Transverse colon (tissue), 4 donors: ENCODE results near the gene TIMM29.

Source experiments
- EP300 ChIP-seq: sonication (generic); formaldehyde crosslinking; IDR thresholded peaks from one replicate; pipeline ENCODE4 v1.6.1; 2017; ENCODE audit warnings: antibody characterized with exemption, low read depth
- POLR2A ChIP-seq: fragments of 450-650 bp; IDR thresholded peaks from one replicate; pipeline ENCODE4 v1.6.1; 2016; ENCODE audit warnings: antibody characterized with exemption, mild to moderate bottlenecking, moderate library complexity
- POLR2AphosphoS5 ChIP-seq, 3 donors: sonication (generic); formaldehyde crosslinking; IDR thresholded peaks; one replicate each; pipeline ENCODE4 v1.6.1; 2016; ENCODE audit warnings: antibody characterized with exemption in 3 of 3
- TF ChIP-seq, protein P1 (sequence below), 5 experiments: fragments of 200-600 bp in 3 of 5; fragments of 450-650 bp in 2 of 5; sonication (generic) in 3 of 5; IDR thresholded peaks; 1 replicate in 2 of 5; 2 replicates in 3 of 5; pipeline ENCODE4 v1.5.1; 2016 to 2017; ENCODE audit warnings: antibody characterized with exemption in 5 of 5, inconsistent platforms in 3 of 5, mild to moderate bottlenecking in 2 of 5, moderate library complexity in 1 of 5

DNA sequence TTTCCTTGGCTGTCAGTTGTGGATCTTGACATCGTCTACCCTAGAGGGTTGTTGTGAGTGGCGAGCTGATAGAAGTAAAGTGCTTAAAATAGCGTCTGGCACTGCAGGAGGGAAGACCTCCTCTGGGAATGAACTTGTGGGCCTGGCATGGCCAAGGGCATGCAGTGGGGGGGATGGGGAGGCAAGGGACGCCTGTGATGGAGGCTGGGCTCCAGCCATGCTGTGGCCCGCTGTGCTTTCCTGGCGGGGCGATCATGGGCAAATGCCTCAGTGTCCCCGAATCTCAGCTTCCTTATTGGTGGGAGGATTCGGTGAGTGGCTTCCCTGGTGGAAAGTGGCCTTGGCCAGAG lies 46.5 kb upstream of the TIMM29 start:
- TF ChIP-seq, protein P1, sequence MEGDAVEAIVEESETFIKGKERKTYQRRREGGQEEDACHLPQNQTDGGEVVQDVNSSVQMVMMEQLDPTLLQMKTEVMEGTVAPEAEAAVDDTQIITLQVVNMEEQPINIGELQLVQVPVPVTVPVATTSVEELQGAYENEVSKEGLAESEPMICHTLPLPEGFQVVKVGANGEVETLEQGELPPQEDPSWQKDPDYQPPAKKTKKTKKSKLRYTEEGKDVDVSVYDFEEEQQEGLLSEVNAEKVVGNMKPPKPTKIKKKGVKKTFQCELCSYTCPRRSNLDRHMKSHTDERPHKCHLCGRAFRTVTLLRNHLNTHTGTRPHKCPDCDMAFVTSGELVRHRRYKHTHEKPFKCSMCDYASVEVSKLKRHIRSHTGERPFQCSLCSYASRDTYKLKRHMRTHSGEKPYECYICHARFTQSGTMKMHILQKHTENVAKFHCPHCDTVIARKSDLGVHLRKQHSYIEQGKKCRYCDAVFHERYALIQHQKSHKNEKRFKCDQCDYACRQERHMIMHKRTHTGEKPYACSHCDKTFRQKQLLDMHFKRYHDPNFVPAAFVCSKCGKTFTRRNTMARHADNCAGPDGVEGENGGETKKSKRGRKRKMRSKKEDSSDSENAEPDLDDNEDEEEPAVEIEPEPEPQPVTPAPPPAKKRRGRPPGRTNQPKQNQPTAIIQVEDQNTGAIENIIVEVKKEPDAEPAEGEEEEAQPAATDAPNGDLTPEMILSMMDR (IDR thresholded peaks at IDR 0.05): no peak
- no peak for TF ChIP-seq POLR2AphosphoS5 (IDR thresholded peaks at IDR 0.05)
- TF ChIP-seq POLR2A: no peak
- no peak for TF ChIP-seq EP300
